Panc1 (cell line): ENCODE measurements around the gene PRKAR2B. TPM values are rescaled to one million over a fixed set of nuclear protein-coding genes. Genes with fewer than 3 reads are reported as not detected.

ENCODE experiments used
- ATAC-seq: fragments of 200-7000 bp; cut with Tn5 transposase; 2 replicates; pipeline ENCODE4 v1.9.1; 2020; ENCODE audit warnings: mild to moderate bottlenecking, moderate library complexity
- BruUV-seq: library from RNA; stranded (reverse); fragments of 400-500 nt; replicated peaks from 2 replicates; lab custom pipeline; 2021; lab: Mats Ljungman, UMichigan
- CTCF ChIA-PET: fragments of 300-600 bp; sonication (Branson Sonifier 250); formaldehyde crosslinking; loops from one replicate; lab custom pipeline; 2022; ENCODE audit warnings: antibody characterized with exemption; lab: Charles Lee
- POLR2A ChIA-PET: fragments of 300-600 bp; sonication (Branson Sonifier 250); formaldehyde crosslinking; loops from one replicate; lab custom pipeline; 2022; ENCODE audit warnings: antibody characterized with exemption; lab: Charles Lee
- DNase-seq: peaks from one replicate; pipeline ENCODE4 v3.0.0-alpha.2; 2010; ENCODE audit warnings: low read depth, low spot score
- H3K27ac ChIP-seq: 2 replicates; pipeline ENCODE4 v1.5.1; 2011; ENCODE audit warnings: mild to moderate bottlenecking, low read length, inconsistent platforms
- H3K27me3 ChIP-seq: fragments of 200-500 bp; sonication (Bioruptor generic); 2 replicates; pipeline ENCODE4 v1.6.0; 2014; ENCODE audit warnings: low read length, inconsistent platforms; ENCODE audit not compliant: control insufficient read depth, insufficient read depth
- H3K36me3 ChIP-seq: fragments of 200-500 bp; sonication (Bioruptor generic); 2 replicates; pipeline ENCODE4 v1.5.1; 2014; ENCODE audit warnings: inconsistent platforms, mild to moderate bottlenecking, low read length, moderate library complexity; ENCODE audit not compliant: control insufficient read depth, insufficient read depth
- H3K4me1 ChIP-seq: 2 replicates; pipeline ENCODE4 v1.5.1; 2011; ENCODE audit warnings: inconsistent platforms, mild to moderate bottlenecking, low read length, moderate library complexity; ENCODE audit not compliant: control insufficient read depth, insufficient read depth
- H3K4me3 ChIP-seq, 2 experiments: 2 replicates each; pipeline ENCODE4 v1.5.1; 2011 to 2012; ENCODE audit warnings: low read depth in 2 of 2, low read length in 2 of 2, mild to moderate bottlenecking in 2 of 2, inconsistent platforms in 1 of 2, moderate library complexity in 1 of 2
- H3K9me3 ChIP-seq: fragments of 200-500 bp; sonication (Bioruptor generic); 2 replicates; pipeline ENCODE4 v1.5.1; 2014; ENCODE audit warnings: low read depth, mild to moderate bottlenecking, inconsistent platforms, low read length, moderate library complexity; ENCODE audit not compliant: control insufficient read depth, insufficient read depth
- CTCF ChIP-seq: fragments of 450-650 bp; IDR thresholded peaks from 2 replicates; pipeline ENCODE4 v1.5.1; 2017; ENCODE audit warnings: mild to moderate bottlenecking
- POLR2AphosphoS5 ChIP-seq: IDR thresholded peaks from 2 replicates; pipeline ENCODE4 v1.6.1; 2012; ENCODE audit warnings: mild to moderate bottlenecking, low read depth, low read length, moderate library complexity
- REST ChIP-seq, 2 experiments: IDR thresholded peaks; 2 replicates each; pipeline ENCODE4 v1.6.1; 2011 to 2012; ENCODE audit warnings: low read depth in 2 of 2, control low read depth in 1 of 2, low read length in 1 of 2, mild to moderate bottlenecking in 1 of 2, moderate library complexity in 1 of 2; ENCODE audit not compliant: insufficient read depth in 1 of 2
- SIN3A ChIP-seq: IDR thresholded peaks from 2 replicates; pipeline ENCODE4 v1.6.1; 2012; ENCODE audit warnings: low read depth, mild to moderate bottlenecking, low read length, moderate library complexity, borderline replicate concordance; ENCODE audit not compliant: insufficient read depth
- TCF7L2 ChIP-seq: IDR thresholded peaks from 2 replicates; pipeline ENCODE4 v1.6.1; 2011; ENCODE audit warnings: mild to moderate bottlenecking, low read depth, low read length, inconsistent platforms
- in situ Hi-C: cut with HindIII; loops from 2 replicates; pipeline ENCODE4 v1.10.0; 2016; ENCODE audit warnings: low sequenced_read_pairs, low pct_unique_long_range_greater_than_20kb
- intact Hi-C: fragments of 100-400 bp; cut with micrococcal nuclease; formaldehyde crosslinking; loops from one replicate; pipeline ENCODE4 v1.10.0; 2022; ENCODE audit not compliant: unreplicated experiment
- total RNA-seq: library from RNA; stranded (reverse); gene quantifications from one replicate; pipeline ENCODE4 v1.2.1, GENCODE V29; 2021; ENCODE audit not compliant: unreplicated experiment

PRKAR2B gene
- total RNA-seq, 1 experiment from 2014 or later = 0.51 TPM

DNA sequence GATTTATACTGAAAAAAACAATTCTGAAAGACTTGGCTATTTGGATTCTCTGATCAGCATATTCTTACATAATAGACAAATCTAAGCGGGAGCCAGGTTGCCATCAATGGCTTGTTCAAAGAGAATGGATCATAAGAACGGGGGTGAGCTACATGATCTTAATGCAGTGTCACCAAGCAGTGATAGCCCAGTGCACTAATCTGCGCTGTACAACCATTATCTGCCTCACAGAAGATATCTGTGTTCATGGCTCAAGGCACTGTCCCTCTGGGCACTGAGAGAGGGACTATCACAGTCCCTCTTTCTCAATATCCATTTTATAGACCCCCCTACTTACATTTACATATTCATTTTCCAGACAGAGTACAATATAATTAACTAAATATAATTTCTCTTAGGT is 22.9 kb upstream of the PRKAR2B start:
- Histone ChIP-seq H3K9me3 (no peaks in the 10 kb centered on the region), H3K4me3 (no peak overlapping the region), H3K27me3 (no peaks in the 10 kb centered on the region; the same call in 1 of the 2 replicates), H3K36me3 (no peaks in the 10 kb centered on the region), H3K4me1 (no peaks in the 10 kb centered on the region), H3K27ac (no peak overlapping the region)
- in situ Hi-C loops = no loop called here
- DNase-seq (no peak), ATAC-seq (no peak)
- ChIA-PET POLR2A (no interaction called here), CTCF (no interaction called here)
- no TSS peak for BruUV-seq
- TF ChIP-seq POLR2AphosphoS5 (no peak), SIN3A (no peak), CTCF (no peak), TCF7L2 (no peak)
- intact Hi-C loops = no loop called here

GRCh38 chr7:107023522-107024151 is 20.9 kb upstream of the PRKAR2B start:
- no peak for ATAC-seq
- no peak overlapping the region for H3K4me3 ChIP-seq
- ChIA-PET POLR2A (no interaction called here), CTCF (no interaction called here)
- no peaks in the 10 kb centered on the region; the same call in 1 of the 2 replicates for H3K27me3 ChIP-seq
- in situ Hi-C loops = no loop called here
- BruUV-seq = no TSS peak
- TF ChIP-seq TCF7L2 (no peak), CTCF (no peak), REST (IDR thresholded peaks at IDR 0.05; ENCODE audit: insufficient read depth in 1 of 2, low read depth in 2 of 2, low read length in 1 of 2) (no peak), SIN3A (no peak), POLR2AphosphoS5 (no peak)
- no peaks in the 10 kb centered on the region for H3K36me3 ChIP-seq
- no peak overlapping the region for H3K27ac ChIP-seq
- no peaks in the 10 kb centered on the region for H3K9me3 ChIP-seq
- DNase-seq = no peak
- intact Hi-C loops = no loop called here
- H3K4me1 ChIP-seq = no peaks in the 10 kb centered on the region
